HL-60/S4 treated with phorbol 12-myristate 13-acetate at 8.2 ng/mL for 4 days and 3 days (cell line): Measurements from ENCODE around the gene SARS1.
"Not testable (repeated sequence)": the region's sequence is repeated elsewhere in the genome, so short reads cannot be mapped to it uniquely, and the experiment has no call there.

Experiments used
- in situ Hi-C: fragments of 300-500 bp; cut with MboI; formaldehyde crosslinking; loops from 2 replicates; pipeline ENCODE4 v1.15.0; 2022; ENCODE audit warnings: low sequenced_read_pairs

SARS1 gene, protein sequence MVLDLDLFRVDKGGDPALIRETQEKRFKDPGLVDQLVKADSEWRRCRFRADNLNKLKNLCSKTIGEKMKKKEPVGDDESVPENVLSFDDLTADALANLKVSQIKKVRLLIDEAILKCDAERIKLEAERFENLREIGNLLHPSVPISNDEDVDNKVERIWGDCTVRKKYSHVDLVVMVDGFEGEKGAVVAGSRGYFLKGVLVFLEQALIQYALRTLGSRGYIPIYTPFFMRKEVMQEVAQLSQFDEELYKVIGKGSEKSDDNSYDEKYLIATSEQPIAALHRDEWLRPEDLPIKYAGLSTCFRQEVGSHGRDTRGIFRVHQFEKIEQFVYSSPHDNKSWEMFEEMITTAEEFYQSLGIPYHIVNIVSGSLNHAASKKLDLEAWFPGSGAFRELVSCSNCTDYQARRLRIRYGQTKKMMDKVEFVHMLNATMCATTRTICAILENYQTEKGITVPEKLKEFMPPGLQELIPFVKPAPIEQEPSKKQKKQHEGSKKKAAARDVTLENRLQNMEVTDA

GRCh38 chr1:109213824-109214693, at the start of gene SARS1:
TSS of gene SARS1 (plus strand) at chr1:109213918. CDS start at chr1:109213993, 75 bp downstream.
- in situ Hi-C loops = loop anchor here (25.0 kb wide), 1 partner anchor 102 kb away; the partner anchor contains the start of gene ELAPOR1

GRCh38 chr1:109164538-109164937, 49.2 kb upstream of the SARS1 start:
- in situ Hi-C loops = no loop called here

GRCh38 chr1:109167001-109167506, 46.7 kb upstream of the SARS1 start:
- in situ Hi-C loops = no loop called here

DNA sequence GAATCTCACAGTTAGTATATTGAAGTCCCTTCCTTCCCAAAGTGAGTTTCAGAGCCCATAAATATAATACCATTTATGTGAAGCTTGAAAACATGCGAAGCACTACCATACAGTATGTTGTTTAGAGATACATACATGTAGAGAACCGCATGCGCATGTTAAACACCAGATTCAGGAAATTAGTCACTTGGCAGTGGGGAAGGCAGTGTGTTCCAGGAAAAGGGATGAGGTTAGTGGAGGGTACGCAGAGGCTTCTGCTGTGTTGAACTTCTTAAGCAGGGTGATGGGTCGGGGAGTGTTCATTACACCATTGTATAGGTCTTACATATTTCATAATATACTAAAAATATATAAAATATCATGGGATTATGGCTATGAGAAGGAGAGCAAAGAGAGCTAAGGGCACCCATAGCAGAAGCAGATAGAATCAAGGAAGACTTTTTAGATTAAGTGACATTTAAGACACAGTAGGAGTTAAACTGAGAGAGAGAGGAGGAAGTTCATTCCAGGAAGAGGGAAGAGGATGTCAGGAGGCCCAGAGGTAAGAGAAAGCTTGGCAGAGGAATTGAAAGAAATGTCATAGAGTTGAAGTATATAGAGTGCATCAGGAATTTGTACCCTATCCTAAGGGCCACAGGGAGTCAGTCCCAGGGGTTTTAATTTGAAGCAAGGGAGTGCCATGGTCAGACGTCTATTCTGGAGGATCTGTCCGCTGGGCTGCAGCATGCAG, 43.5 kb upstream of the SARS1 start:
- in situ Hi-C loops = no loop called here

DNA sequence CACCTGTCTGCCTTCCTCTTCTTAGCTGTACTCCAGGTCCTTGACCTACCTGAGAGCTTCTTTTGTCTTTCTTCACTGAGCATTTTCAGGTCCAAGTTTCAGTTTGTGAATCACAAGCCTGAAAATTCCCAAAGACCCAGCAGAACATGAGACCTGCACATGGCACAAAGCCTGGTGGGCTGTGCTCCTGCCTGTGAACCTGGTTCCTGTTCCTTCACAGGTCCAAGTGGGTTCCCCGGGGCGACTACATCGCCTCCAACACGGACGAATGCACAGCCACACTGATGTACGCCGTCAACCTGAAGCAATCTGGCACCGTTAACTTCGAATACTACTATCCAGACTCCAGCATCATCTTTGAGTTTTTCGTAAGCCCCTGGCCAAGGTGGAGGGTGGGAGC, 42.1 kb upstream of the SARS1 start:
- in situ Hi-C loops = no loop called here

DNA sequence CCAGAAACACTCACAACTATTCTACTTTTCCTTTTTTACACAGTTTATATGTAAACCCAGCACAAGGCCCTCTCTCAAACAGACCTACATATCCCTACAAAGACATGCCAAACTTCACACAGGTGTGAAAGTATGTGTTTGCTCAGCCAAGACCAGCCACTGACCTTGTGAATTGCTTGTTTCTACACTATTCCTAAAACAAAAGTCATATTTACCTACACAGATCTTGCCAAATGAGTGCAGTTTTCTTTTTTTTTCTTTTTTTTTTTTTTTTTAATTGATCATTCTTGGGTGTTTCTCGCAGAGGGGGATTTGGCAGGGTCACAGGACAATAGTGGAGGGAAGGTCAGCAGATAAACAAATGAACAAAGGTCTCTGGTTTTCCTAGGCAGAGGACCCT, 37.4 kb upstream of the SARS1 start:
- in situ Hi-C loops = not testable (repeated sequence)

DNA sequence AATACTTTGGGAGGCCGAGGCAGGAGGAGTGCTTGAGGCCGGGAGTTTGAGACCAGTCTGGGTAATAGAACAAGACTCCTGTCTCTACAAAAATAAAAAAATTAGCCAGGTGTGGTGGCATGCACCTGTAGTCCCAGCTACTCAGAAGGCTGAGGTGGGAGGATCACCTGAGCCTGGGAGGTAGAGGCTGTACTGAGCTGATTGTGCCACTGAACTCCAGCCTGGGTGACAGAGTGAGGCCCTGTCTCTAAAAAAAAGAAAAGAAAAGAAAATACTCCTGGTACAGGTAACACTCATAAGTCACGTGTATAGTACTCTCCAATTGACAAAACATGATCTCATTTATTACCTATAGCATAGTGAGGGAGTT, 33.0 kb upstream of the SARS1 start:
- in situ Hi-C loops = not testable (repeated sequence)

- in situ Hi-C loops = no loop called here
Measured at GRCh38 chr1:109181085-109181806, 32.5 kb upstream of the SARS1 start.

DNA sequence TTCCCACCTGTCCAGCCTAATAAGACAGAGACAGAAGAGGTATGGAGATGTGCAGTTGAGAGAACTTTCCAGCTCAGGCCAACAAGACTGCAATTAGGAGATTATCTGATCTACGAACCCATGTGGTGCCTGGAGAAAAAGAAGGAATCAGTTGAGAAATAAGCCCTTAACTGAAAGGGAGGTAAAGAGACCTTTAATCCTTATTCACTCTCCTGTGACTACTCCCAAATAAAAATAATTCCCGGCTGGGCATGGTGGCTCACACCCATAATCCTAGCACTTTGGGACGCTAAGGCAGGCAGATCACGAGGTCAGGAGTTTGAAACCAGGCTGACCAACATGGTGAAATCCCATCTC, 31.9 kb upstream of the SARS1 start:
- in situ Hi-C loops = no loop called here

GRCh38 chr1:109183058-109183738, 30.5 kb upstream of the SARS1 start:
- in situ Hi-C loops = no loop called here

GRCh38 chr1:109184687-109185086, 29.0 kb upstream of the SARS1 start:
- in situ Hi-C loops = no loop called here

GRCh38 chr1:109185357-109185756, 28.4 kb upstream of the SARS1 start:
- in situ Hi-C loops = no loop called here

- in situ Hi-C loops = no loop called here
Measured at GRCh38 chr1:109185990-109186732, 27.6 kb upstream of the SARS1 start.

- in situ Hi-C loops = no loop called here
Measured at GRCh38 chr1:109186733-109187086, 27.0 kb upstream of the SARS1 start.

- in situ Hi-C loops = no loop called here
Measured at GRCh38 chr1:109187127-109187526, 26.6 kb upstream of the SARS1 start.

GRCh38 chr1:109188200-109188599, 25.5 kb upstream of the SARS1 start:
- in situ Hi-C loops = no loop called here

GRCh38 chr1:109188781-109189180, 24.9 kb upstream of the SARS1 start:
- in situ Hi-C loops = no loop called here

DNA sequence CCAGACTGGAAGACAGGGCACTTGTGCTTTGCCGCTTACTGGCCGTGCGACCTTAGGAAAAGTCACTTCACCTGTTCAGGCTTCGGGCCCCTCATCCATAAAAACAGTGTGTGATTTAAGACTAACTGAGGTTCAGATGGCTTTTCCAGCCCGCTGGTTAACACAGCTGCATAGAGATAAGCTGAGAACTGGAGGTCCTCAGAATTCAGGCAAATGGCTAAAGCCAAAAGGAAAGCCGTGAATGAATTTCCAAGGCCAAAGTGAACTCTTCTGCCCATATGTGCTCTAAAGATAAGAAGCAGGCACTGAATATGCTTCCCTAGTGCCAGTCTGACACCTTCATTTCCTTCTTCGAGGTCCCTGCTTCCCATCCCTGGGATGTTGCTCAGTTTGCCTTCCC, 23.5 kb upstream of the SARS1 start:
- in situ Hi-C loops = no loop called here

- in situ Hi-C loops = no loop called here
Measured at GRCh38 chr1:109191377-109191776, 22.3 kb upstream of the SARS1 start.
